GM13977 (cell line): ENCODE results near the gene ARHGAP12.

Experiments
- DNase-seq: peaks from one replicate; pipeline ENCODE4 v3.0.0; 2012; ENCODE audit warnings: low spot score
- in situ Hi-C: fragments of 300-500 bp; cut with MboI; formaldehyde crosslinking; loops from one replicate; pipeline ENCODE4 v1.12.0; 2022; ENCODE audit warnings: low sequenced_read_pairs, low pct_unique_long_range_greater_than_20kb, mixed read lengths, inconsistent platforms; ENCODE audit not compliant: unreplicated experiment
- TF ChIP-seq, protein P1 (sequence below): IDR thresholded peaks from 2 replicates; pipeline ENCODE4 v1.5.1; 2012; ENCODE audit warnings: mild to moderate bottlenecking, control low read depth; ENCODE audit not compliant: insufficient read depth; ENCODE audit errors: extremely low read depth, missing control alignments

Gene ARHGAP12

GRCh38 chr10:31918671-31919409 is 9.8 kb downstream of the ARHGAP12 start:
- in situ Hi-C loops, result no loop called here

GRCh38 chr10:31914370-31914769 is 14.3 kb downstream of the ARHGAP12 start:
- TF ChIP-seq, protein P1, sequence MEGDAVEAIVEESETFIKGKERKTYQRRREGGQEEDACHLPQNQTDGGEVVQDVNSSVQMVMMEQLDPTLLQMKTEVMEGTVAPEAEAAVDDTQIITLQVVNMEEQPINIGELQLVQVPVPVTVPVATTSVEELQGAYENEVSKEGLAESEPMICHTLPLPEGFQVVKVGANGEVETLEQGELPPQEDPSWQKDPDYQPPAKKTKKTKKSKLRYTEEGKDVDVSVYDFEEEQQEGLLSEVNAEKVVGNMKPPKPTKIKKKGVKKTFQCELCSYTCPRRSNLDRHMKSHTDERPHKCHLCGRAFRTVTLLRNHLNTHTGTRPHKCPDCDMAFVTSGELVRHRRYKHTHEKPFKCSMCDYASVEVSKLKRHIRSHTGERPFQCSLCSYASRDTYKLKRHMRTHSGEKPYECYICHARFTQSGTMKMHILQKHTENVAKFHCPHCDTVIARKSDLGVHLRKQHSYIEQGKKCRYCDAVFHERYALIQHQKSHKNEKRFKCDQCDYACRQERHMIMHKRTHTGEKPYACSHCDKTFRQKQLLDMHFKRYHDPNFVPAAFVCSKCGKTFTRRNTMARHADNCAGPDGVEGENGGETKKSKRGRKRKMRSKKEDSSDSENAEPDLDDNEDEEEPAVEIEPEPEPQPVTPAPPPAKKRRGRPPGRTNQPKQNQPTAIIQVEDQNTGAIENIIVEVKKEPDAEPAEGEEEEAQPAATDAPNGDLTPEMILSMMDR, result no peak

More at GRCh38 chr10:31918671-31919409, 9.8 kb downstream of the ARHGAP12 start:
- DNase-seq, result no peak
- TF ChIP-seq, protein P1, result no peak

GRCh38 chr10:31912898-31913850 is 15.5 kb downstream of the ARHGAP12 start:
- TF ChIP-seq, protein P1, result no peak
- DNase-seq, result no peak
- in situ Hi-C loops, result no loop called here

More at GRCh38 chr10:31914370-31914769, 14.3 kb downstream of the ARHGAP12 start:
- in situ Hi-C loops, result no loop called here
- no peak for DNase-seq

- in situ Hi-C loops, result no loop called here
- TF ChIP-seq, protein P1, result no peak
- no peak for DNase-seq
These were observed 16.3 kb downstream of the ARHGAP12 start for GRCh38 chr10:31912289-31912688.

GRCh38 chr10:31910016-31910415 is 18.6 kb downstream of the ARHGAP12 start:
- in situ Hi-C loops, result no loop called here
- TF ChIP-seq, protein P1, result no peak
- no peak for DNase-seq

DNA sequence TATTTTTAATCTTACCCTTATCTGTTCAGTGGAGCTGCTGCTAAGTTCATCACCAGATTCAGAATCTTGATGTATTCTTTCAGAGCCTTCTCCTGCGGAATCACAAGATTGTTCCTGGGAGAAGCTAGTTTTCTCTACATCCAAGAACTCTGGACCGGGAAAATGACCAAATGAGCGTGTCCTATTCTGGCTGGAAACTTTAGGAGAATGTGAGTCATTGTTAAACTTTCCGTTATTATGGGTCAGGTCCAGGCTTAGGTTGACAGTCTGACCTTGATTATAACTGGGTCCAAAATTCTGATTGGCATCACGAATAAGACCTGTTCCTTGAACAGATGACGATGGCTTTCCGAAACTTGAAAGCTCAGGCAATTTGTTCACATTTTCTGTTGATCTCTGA is 20.5 kb downstream of the ARHGAP12 start:
- in situ Hi-C loops, result no loop called here
- TF ChIP-seq, protein P1, result no peak

More for the DNA sequence above, 20.5 kb downstream of the ARHGAP12 start:
- no peak for DNase-seq
